BE2C (cell line): ENCODE measurements around the gene CDC42BPG.

Experiments
- DNase-seq: peaks from one replicate; pipeline ENCODE4 v3.0.0-alpha.2; 2020
- H3K27me3 ChIP-seq: fragments of 250-450 bp; sonication (Bioruptor Pico); 2 replicates; pipeline ENCODE4 v1.5.1; 2020; ENCODE audit warnings: mild to moderate bottlenecking
- H3K36me3 ChIP-seq: fragments of 250-450 bp; sonication (Bioruptor Pico); 2 replicates; pipeline ENCODE4 v1.5.1; 2020; ENCODE audit warnings: mild to moderate bottlenecking
- H3K4me1 ChIP-seq: fragments of 250-450 bp; sonication (Bioruptor Pico); 2 replicates; pipeline ENCODE4 v1.5.1; 2020
- H3K4me3 ChIP-seq: 2 replicates; pipeline ENCODE4 v1.5.1; 2011; ENCODE audit warnings: low read depth, low read length
- H3K9me3 ChIP-seq: fragments of 250-450 bp; sonication (Bioruptor Pico); 2 replicates; pipeline ENCODE4 v1.5.1; 2020
- CTCF ChIP-seq: IDR thresholded peaks from 2 replicates; pipeline ENCODE4 v1.5.1; 2012; ENCODE audit warnings: mild to moderate bottlenecking, low read depth, low read length

Gene CDC42BPG

GRCh38 chr11:64842851-64843685 lies 1.4 kb downstream of the CDC42BPG start:
- Histone ChIP-seq H3K9me3 (no peaks in the 10 kb centered on the region), H3K27me3 (no peaks in the 10 kb centered on the region), H3K4me3 (no peak overlapping the region), H3K4me1 (no peaks in the 10 kb centered on the region), H3K36me3 (no peaks in the 10 kb centered on the region)
- TF ChIP-seq CTCF, result no peak
- no peak for DNase-seq

GRCh38 chr11:64842366-64842759 lies 2.1 kb downstream of the CDC42BPG start:
- H3K9me3 ChIP-seq, result no peaks in the 10 kb centered on the region
- DNase-seq, result no peak
- H3K36me3 ChIP-seq, result no peaks in the 10 kb centered on the region
- no peak for TF ChIP-seq CTCF
- H3K4me3 ChIP-seq, result no peak overlapping the region
- no peaks in the 10 kb centered on the region for H3K4me1 ChIP-seq
- H3K27me3 ChIP-seq, result no peaks in the 10 kb centered on the region

GRCh38 chr11:64841592-64842365 lies 2.7 kb downstream of the CDC42BPG start:
- H3K36me3 ChIP-seq, result no peaks in the 10 kb centered on the region
- no peaks in the 10 kb centered on the region for H3K4me1 ChIP-seq
- H3K9me3 ChIP-seq, result no peaks in the 10 kb centered on the region
- H3K27me3 ChIP-seq, result no peaks in the 10 kb centered on the region
- DNase-seq, result no peak
- H3K4me3 ChIP-seq, result no peak overlapping the region
- TF ChIP-seq CTCF, result no peak

GRCh38 chr11:64839887-64840782 lies 4.3 kb downstream of the CDC42BPG start:
- H3K9me3 ChIP-seq, result no peaks in the 10 kb centered on the region
- no peaks in the 10 kb centered on the region for H3K27me3 ChIP-seq
- no peak for TF ChIP-seq CTCF
- DNase-seq, result no peak
- H3K36me3 ChIP-seq, result no peaks in the 10 kb centered on the region
- H3K4me1 ChIP-seq, result no peaks in the 10 kb centered on the region
- no peak overlapping the region for H3K4me3 ChIP-seq

GRCh38 chr11:64839335-64839734 lies 5.1 kb downstream of the CDC42BPG start:
- H3K36me3 ChIP-seq, result no peaks in the 10 kb centered on the region
- no peaks in the 10 kb centered on the region for H3K27me3 ChIP-seq
- TF ChIP-seq CTCF, result no peak
- no peak overlapping the region for H3K4me3 ChIP-seq
- H3K9me3 ChIP-seq, result no peaks in the 10 kb centered on the region
- no peak for DNase-seq
- no peaks in the 10 kb centered on the region for H3K4me1 ChIP-seq
